Liver (tissue), 9 donors: ENCODE measurements around the gene DNAJA3. TPM values are rescaled to one million over a fixed set of nuclear protein-coding genes. Genes with fewer than 3 reads are reported as not detected.

Source experiments
- DNase-seq: peaks from one replicate; pipeline ENCODE4 v3.0.0-alpha.2; 2017; ENCODE audit warnings: low spot score
- H3K27ac ChIP-seq, 2 donors: one replicate each; pipeline ENCODE4 v1.7.0; 2013; ENCODE audit warnings: inconsistent platforms in 2 of 2, low read length in 2 of 2, control low read depth in 1 of 2, low read depth in 1 of 2, mild to moderate bottlenecking in 1 of 2
- H3K27me3 ChIP-seq, 4 donors: one replicate each; pipeline versions ENCODE4 v1.6.1 to v1.7.0; 2013; ENCODE audit warnings: low read length in 3 of 4, inconsistent platforms in 1 of 4, mild to moderate bottlenecking in 1 of 4, moderate library complexity in 1 of 4; ENCODE audit not compliant: control insufficient read depth in 4 of 4, insufficient read depth in 4 of 4
- H3K36me3 ChIP-seq, 4 donors: one replicate each; pipeline versions ENCODE4 v1.6.1 to v1.7.0; 2013; ENCODE audit warnings: low read length in 3 of 4, mild to moderate bottlenecking in 3 of 4, low read depth in 1 of 4, moderate library complexity in 1 of 4; ENCODE audit not compliant: control insufficient read depth in 4 of 4, insufficient read depth in 3 of 4
- H3K4me1 ChIP-seq, 4 donors: one replicate each; pipeline versions ENCODE4 v1.6.1 to v1.7.0; 2013; ENCODE audit warnings: low read length in 3 of 4, mild to moderate bottlenecking in 3 of 4, moderate library complexity in 1 of 4; ENCODE audit not compliant: control insufficient read depth in 4 of 4, insufficient read depth in 4 of 4
- H3K4me3 ChIP-seq, 3 donors: one replicate each; pipeline versions ENCODE4 v1.6.1 to v1.7.0; 2013; ENCODE audit warnings: low read length in 3 of 3, control low read depth in 1 of 3, low read depth in 1 of 3, mild to moderate bottlenecking in 1 of 3
- H3K9ac ChIP-seq, 2 donors: one replicate each; pipeline ENCODE4 v1.7.0; 2013; ENCODE audit warnings: low read length in 2 of 2, mild to moderate bottlenecking in 2 of 2, moderate library complexity in 2 of 2, control low read depth in 1 of 2, low read depth in 1 of 2
- H3K9me3 ChIP-seq, 4 donors: one replicate each; pipeline versions ENCODE4 v1.6.1 to v1.7.0; 2013; ENCODE audit warnings: low read length in 3 of 4; ENCODE audit not compliant: control insufficient read depth in 4 of 4
- EGR1 ChIP-seq, 2 donors: IDR thresholded peaks; 2 replicates each; pipeline ENCODE4 v1.6.1; 2016 to 2018; ENCODE audit warnings: antibody characterized with exemption in 2 of 2, low read depth in 2 of 2
- FOXA1 ChIP-seq: IDR thresholded peaks from 2 replicates; pipeline ENCODE4 v1.6.1; 2016; ENCODE audit warnings: antibody characterized with exemption
- FOXA2 ChIP-seq: IDR thresholded peaks from 2 replicates; pipeline ENCODE4 v1.6.1; 2016; ENCODE audit warnings: antibody characterized with exemption
- GABPA ChIP-seq, 2 donors: IDR thresholded peaks in 1 of 2; conservative IDR thresholded peaks in 1 of 2; 2 replicates each; pipeline ENCODE4 v1.6.1; 2016; ENCODE audit warnings: antibody characterized with exemption in 2 of 2, mild to moderate bottlenecking in 1 of 2, moderate library complexity in 1 of 2
- HNF4A ChIP-seq, 2 donors: conservative IDR thresholded peaks; 2 replicates each; pipeline ENCODE4 v1.6.1; 2016; ENCODE audit warnings: antibody characterized with exemption in 2 of 2, mild to moderate bottlenecking in 2 of 2
- HNF4G ChIP-seq: IDR thresholded peaks from 2 replicates; pipeline ENCODE4 v1.6.1; 2016; ENCODE audit warnings: antibody characterized with exemption
- JUND ChIP-seq, 2 donors: IDR thresholded peaks; 2 replicates each; pipeline ENCODE4 v1.6.1; 2016; ENCODE audit warnings: antibody characterized with exemption in 2 of 2
- NR2F2 ChIP-seq: IDR thresholded peaks from 2 replicates; pipeline ENCODE4 v1.6.1; 2016; ENCODE audit warnings: antibody characterized with exemption
- RAD21 ChIP-seq, 2 donors: IDR thresholded peaks; 2 replicates each; pipeline ENCODE4 v1.6.1; 2016; ENCODE audit warnings: antibody characterized with exemption in 2 of 2, mild to moderate bottlenecking in 2 of 2
- RXRA ChIP-seq, 2 donors: IDR thresholded peaks; 2 replicates each; pipeline ENCODE4 v1.6.1; 2017 to 2018; ENCODE audit warnings: antibody characterized with exemption in 2 of 2, mild to moderate bottlenecking in 1 of 2
- SP1 ChIP-seq: IDR thresholded peaks from 2 replicates; pipeline ENCODE4 v1.6.1; 2018; ENCODE audit warnings: antibody characterized with exemption, mild to moderate bottlenecking
- YY1 ChIP-seq: IDR thresholded peaks from 2 replicates; pipeline ENCODE4 v1.6.1; 2016; ENCODE audit warnings: antibody characterized with exemption, mild to moderate bottlenecking
- WGBS: extraction: QIAGEN DNeasy Blood & Tissue Kit; methylation state at CpG from one replicate; pipeline ENCODE4 v1.1.7; 2013; 5-methylcytosine and 5-hydroxymethylcytosine counted together
- polyA plus RNA-seq, 2 donors: library from polyadenylated mRNA; stranded (reverse) in 1 of 2; unstranded in 1 of 2; fragments of 200-250 nt in 1 of 2; fragments of >200 nt in 1 of 2; fragmentation: Nextera tagmentation in 1 of 2; extraction: Ambion mirVana in 1 of 2; gene quantifications; one replicate each; pipeline versions ENCODE4 v1.2.1 to v1.2.3, GENCODE V29; 2013 to 2015
- total RNA-seq, 2 donors: library from RNA; depleted of rRNA; stranded (reverse); fragments of >200 nt; gene quantifications; one replicate each; pipeline ENCODE4 v1.2.3, GENCODE V29; 2014
- TF ChIP-seq, protein P1 (sequence below): fragments of 150-350 bp; IDR thresholded peaks from 2 replicates; pipeline ENCODE4 v1.5.1; 2017; ENCODE audit warnings: improper control_type of control experiment, low read depth, low read length; ENCODE audit not compliant: missing input control
- TF ChIP-seq, protein P2 (sequence below): IDR thresholded peaks from 2 replicates; pipeline ENCODE4 v1.6.1; 2016; ENCODE audit warnings: antibody characterized with exemption
- TF ChIP-seq, protein P3 (sequence below): IDR thresholded peaks from 2 replicates; pipeline ENCODE4 v1.6.1; 2016; ENCODE audit warnings: antibody characterized with exemption, mild to moderate bottlenecking
- TF ChIP-seq, protein P4 (sequence below): IDR thresholded peaks from 2 replicates; pipeline ENCODE4 v1.6.1; 2016; ENCODE audit warnings: antibody characterized with exemption
- TF ChIP-seq, protein P5 (sequence below): IDR thresholded peaks from 2 replicates; pipeline ENCODE4 v1.6.1; 2016; ENCODE audit warnings: antibody characterized with exemption
- donor health status: healthy.
- donor health status: healthy.
- donor health status: healthy.
- donor health status: healthy.
- donor health status: healthy.

DNAJA3 gene
- total and polyA plus RNA-seq, 4 donors = 39.6 to 86.3 (median 65.6) TPM

DNA sequence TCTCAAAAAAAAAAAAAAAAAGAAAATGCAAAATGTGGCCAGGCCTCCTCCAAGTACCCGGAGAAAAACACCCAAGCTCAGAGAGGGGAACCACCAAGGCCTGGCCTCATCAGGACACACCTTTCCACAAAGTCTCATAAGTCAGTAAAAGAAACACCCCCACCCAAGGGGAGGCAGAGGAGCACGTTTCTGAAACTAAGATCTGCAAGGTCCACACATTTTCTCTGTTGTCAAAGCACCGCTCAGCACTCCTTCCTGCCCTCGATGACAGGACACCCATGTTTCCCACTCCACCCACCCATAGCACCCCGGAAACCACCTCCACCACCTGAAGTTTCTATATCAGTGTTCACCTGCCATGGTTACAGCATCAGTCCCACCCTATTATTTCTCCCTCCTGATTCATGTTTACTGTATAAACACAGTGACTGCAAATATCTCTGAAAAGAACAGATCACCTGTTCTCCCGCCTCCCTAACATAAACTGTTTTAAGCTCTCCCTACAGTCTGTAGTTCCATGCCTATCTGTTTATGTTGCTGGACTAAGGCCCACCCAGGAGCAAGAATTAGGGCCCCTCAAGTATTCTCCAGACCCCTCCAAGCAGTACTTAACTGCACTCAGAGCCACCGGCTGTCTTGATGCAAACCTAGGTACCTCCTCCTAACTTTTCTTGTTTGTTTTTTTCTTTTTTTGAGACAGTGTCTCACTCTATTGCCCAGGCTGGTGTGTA lies 11.3 kb upstream of the DNAJA3 start:
- Histone ChIP-seq H3K4me1 (peaks cover 2 to 27% (median 12%) of the 10 kb centered on the region in 4 donors), H3K9ac (no peak overlapping the region), H3K27ac (no peak overlapping the region), H3K36me3 (peaks cover 0 to 2% (median 0%) of the 10 kb centered on the region in 4 donors), H3K27me3 (no peaks in the 10 kb centered on the region), H3K9me3 (no peaks in the 10 kb centered on the region), H3K4me3 (no peak overlapping the region)
- DNase-seq = no peak
- TF ChIP-seq EGR1 (IDR thresholded peaks at IDR 0.05; ENCODE audit: low read depth in 2 of 2) (no peak), SP1 (no peak), HNF4G (no peak), FOXA2 (no peak), YY1 (no peak), NR2F2 (no peak), RAD21 (IDR thresholded peaks at IDR 0.05) (no peak), HNF4A (conservative IDR thresholded peaks at IDR 0.05) (no peak), GABPA (IDR thresholded peaks at IDR 0.05 in 1 of 2, conservative IDR thresholded peaks at IDR 0.05 in 1 of 2) (no peak)
- TF ChIP-seq, protein P1, sequence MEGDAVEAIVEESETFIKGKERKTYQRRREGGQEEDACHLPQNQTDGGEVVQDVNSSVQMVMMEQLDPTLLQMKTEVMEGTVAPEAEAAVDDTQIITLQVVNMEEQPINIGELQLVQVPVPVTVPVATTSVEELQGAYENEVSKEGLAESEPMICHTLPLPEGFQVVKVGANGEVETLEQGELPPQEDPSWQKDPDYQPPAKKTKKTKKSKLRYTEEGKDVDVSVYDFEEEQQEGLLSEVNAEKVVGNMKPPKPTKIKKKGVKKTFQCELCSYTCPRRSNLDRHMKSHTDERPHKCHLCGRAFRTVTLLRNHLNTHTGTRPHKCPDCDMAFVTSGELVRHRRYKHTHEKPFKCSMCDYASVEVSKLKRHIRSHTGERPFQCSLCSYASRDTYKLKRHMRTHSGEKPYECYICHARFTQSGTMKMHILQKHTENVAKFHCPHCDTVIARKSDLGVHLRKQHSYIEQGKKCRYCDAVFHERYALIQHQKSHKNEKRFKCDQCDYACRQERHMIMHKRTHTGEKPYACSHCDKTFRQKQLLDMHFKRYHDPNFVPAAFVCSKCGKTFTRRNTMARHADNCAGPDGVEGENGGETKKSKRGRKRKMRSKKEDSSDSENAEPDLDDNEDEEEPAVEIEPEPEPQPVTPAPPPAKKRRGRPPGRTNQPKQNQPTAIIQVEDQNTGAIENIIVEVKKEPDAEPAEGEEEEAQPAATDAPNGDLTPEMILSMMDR = no peak
- TF ChIP-seq, protein P2, sequence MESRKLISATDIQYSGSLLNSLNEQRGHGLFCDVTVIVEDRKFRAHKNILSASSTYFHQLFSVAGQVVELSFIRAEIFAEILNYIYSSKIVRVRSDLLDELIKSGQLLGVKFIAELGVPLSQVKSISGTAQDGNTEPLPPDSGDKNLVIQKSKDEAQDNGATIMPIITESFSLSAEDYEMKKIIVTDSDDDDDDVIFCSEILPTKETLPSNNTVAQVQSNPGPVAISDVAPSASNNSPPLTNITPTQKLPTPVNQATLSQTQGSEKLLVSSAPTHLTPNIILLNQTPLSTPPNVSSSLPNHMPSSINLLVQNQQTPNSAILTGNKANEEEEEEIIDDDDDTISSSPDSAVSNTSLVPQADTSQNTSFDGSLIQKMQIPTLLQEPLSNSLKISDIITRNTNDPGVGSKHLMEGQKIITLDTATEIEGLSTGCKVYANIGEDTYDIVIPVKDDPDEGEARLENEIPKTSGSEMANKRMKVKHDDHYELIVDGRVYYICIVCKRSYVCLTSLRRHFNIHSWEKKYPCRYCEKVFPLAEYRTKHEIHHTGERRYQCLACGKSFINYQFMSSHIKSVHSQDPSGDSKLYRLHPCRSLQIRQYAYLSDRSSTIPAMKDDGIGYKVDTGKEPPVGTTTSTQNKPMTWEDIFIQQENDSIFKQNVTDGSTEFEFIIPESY = no peak
- 84% methylated on average over 7 of the region's 7 CpGs for WGBS

DNA sequence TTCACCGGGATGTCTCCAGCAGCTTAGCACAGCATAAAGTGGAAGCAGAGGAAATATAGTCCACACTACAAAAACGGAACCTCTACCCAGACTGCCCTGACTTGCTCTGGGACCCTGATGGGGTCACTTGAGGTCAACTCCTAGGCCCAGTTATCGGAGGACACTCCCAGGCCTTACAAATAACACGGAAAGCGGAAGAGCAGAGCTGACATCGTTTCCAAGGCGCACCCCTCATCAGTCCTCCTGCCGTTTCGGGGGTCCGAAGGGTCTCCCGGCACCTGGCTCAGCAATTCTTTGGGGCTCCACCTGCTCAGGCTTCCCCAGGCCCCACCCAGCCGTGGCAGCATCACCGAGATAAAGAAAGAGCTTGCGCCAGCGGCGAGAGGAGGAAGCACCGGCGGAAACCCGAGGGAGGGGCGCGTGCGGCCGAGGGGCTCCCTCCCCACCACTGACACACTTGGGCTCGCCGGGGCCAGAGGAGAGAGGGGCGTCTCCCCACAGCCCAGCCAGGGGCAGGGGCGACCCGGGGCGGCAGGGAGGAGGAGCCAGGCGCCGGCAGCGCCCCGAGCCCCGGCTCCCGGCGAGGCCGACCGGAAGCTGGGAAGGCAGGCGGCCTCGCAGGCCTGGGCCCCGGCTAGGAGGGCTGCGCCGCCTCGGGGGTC lies 10.0 kb upstream of the DNAJA3 start:
- peak; percentile 59 for DNase-seq
- Histone ChIP-seq H3K4me3 (peak overlapping the region; percentile 85 to 89 (median 86)), H3K27me3 (no peaks in the 10 kb centered on the region), H3K36me3 (peaks cover 0 to 2% (median 0%) of the 10 kb centered on the region in 4 donors), H3K4me1 (peaks cover 2 to 25% (median 12%) of the 10 kb centered on the region in 4 donors), H3K9me3 (no peaks in the 10 kb centered on the region), H3K27ac (peak overlapping the region; percentile 76 to 85), H3K9ac (peak overlapping the region; percentile 59 to 65)
- WGBS = 5% methylated on average over 44 of the region's 44 CpGs
- TF ChIP-seq EGR1 (IDR thresholded peaks at IDR 0.05; ENCODE audit: low read depth in 2 of 2) (no peak), RXRA (IDR thresholded peaks at IDR 0.05) (peak; percentile 56 to 79), JUND (IDR thresholded peaks at IDR 0.05) (no peak), YY1 (no peak), FOXA1 (no peak), FOXA2 (no peak), NR2F2 (peak; percentile 80), RAD21 (IDR thresholded peaks at IDR 0.05) (peak in 1 of 2 donors; percentile 29), HNF4A (conservative IDR thresholded peaks at IDR 0.05) (no peak), SP1 (peak; percentile 30), HNF4G (no peak)
- TF ChIP-seq, protein P1 = no peak
- TF ChIP-seq, protein P3, sequence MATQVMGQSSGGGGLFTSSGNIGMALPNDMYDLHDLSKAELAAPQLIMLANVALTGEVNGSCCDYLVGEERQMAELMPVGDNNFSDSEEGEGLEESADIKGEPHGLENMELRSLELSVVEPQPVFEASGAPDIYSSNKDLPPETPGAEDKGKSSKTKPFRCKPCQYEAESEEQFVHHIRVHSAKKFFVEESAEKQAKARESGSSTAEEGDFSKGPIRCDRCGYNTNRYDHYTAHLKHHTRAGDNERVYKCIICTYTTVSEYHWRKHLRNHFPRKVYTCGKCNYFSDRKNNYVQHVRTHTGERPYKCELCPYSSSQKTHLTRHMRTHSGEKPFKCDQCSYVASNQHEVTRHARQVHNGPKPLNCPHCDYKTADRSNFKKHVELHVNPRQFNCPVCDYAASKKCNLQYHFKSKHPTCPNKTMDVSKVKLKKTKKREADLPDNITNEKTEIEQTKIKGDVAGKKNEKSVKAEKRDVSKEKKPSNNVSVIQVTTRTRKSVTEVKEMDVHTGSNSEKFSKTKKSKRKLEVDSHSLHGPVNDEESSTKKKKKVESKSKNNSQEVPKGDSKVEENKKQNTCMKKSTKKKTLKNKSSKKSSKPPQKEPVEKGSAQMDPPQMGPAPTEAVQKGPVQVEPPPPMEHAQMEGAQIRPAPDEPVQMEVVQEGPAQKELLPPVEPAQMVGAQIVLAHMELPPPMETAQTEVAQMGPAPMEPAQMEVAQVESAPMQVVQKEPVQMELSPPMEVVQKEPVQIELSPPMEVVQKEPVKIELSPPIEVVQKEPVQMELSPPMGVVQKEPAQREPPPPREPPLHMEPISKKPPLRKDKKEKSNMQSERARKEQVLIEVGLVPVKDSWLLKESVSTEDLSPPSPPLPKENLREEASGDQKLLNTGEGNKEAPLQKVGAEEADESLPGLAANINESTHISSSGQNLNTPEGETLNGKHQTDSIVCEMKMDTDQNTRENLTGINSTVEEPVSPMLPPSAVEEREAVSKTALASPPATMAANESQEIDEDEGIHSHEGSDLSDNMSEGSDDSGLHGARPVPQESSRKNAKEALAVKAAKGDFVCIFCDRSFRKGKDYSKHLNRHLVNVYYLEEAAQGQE = no peak
- TF ChIP-seq, protein P4, sequence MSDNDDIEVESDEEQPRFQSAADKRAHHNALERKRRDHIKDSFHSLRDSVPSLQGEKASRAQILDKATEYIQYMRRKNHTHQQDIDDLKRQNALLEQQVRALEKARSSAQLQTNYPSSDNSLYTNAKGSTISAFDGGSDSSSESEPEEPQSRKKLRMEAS = no peak
- TF ChIP-seq, protein P2 = no peak
- TF ChIP-seq, protein P5, sequence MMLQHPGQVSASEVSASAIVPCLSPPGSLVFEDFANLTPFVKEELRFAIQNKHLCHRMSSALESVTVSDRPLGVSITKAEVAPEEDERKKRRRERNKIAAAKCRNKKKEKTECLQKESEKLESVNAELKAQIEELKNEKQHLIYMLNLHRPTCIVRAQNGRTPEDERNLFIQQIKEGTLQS = no peak
